Pancreas (tissue), 10 donors: ENCODE measurements around the gene MRPL42. TPM values are rescaled to one million over a fixed set of nuclear protein-coding genes. Genes with fewer than 3 reads are reported as not detected.

ENCODE experiments used
- ATAC-seq, 4 donors: fragments of 200-7000 bp; cut with Tn5 transposase; one replicate each; pipeline versions ENCODE4 v1.8.0 to v1.9.1; 2020; ENCODE audit warnings: mild to moderate bottlenecking in 4 of 4, moderate library complexity in 4 of 4
- DNase-seq, 6 donors: peaks; one replicate each; pipeline ENCODE4 v3.0.0-alpha.2; 2020
- FAIRE-seq: peaks from 2 replicates; lab custom pipeline; 2012; peaks lifted over from hg19 to GRCh38; lab: Jason Lieb, UNC
- H3K27ac ChIP-seq, 4 donors: fragments of 200-600 bp; sonication (generic); 1 replicate in 3 of 4; 2 replicates in 1 of 4; pipeline versions ENCODE4 v1.5.0 to v1.8.0; 2020
- H3K27me3 ChIP-seq, 4 donors: fragments of 200-600 bp; one replicate each; pipeline ENCODE4 v1.8.0; 2021
- H3K36me3 ChIP-seq, 3 donors: fragments of 200-600 bp; sonication (generic) in 1 of 3; one replicate each; pipeline versions ENCODE4 v1.5.0 to v1.8.0; 2020 to 2021
- H3K4me1 ChIP-seq, 3 donors: fragments of 200-600 bp; one replicate each; pipeline ENCODE4 v1.8.0; 2021
- H3K4me3 ChIP-seq, 4 donors: fragments of 200-600 bp; sonication (generic) in 2 of 4; one replicate each; pipeline versions ENCODE4 v1.5.0 to v1.8.0; 2020 to 2021
- H3K9me3 ChIP-seq, 4 donors: fragments of 200-600 bp; one replicate each; pipeline ENCODE4 v1.8.0; 2021
- CTCF ChIP-seq, 4 donors: fragments of 200-600 bp; sonication (generic) in 3 of 4; IDR thresholded peaks; one replicate each; pipeline versions ENCODE4 v1.5.0 to v1.8.0; 2021; ENCODE audit warnings: antibody characterized with exemption in 4 of 4
- WGBS, 2 donors: extraction: QIAGEN DNeasy Blood & Tissue Kit; methylation state at CpG; one replicate each; pipeline ENCODE4 v1.1.7; 2013; 5-methylcytosine and 5-hydroxymethylcytosine counted together
- intact Hi-C, 3 donors: fragments of 100-400 bp; cut with DNase I; formaldehyde crosslinking; loops; one replicate each; pipeline versions ENCODE4 v1.11.1 to v1.14.2; 2022
- polyA plus RNA-seq, 2 donors: library from polyadenylated mRNA; stranded (reverse); fragments of 200-250 nt; gene quantifications; one replicate each; pipeline ENCODE4 v1.2.3, GENCODE V29; 2013
- total RNA-seq, 6 donors: library from RNA; stranded (reverse); fragmentation: NEBNext Ultra II Directional in 4 of 6; extraction: Animal tissue kit (Norgen Biotek cat#: 25700) in 4 of 6; gene quantifications; one replicate each; pipeline versions ENCODE4 v1.2.1 to v1.2.4, GENCODE V29; 2021 to 2023
- donor health status: healthy with polysubstance abuse.
- donor health status: DM: no; HTN: no; CAD: no; lungs with moderate emphysema.
- donor health status: DM: no; HTN: no; CAD: no.
- donor health status: control.
- donor health status: control.
- donor health status: Bipolar disorder and iron deficiency.
- donor health status: DM: yes; HTN: yes; CAD: no.
- donor health status: DM: no; HTN: no; CAD: no.
- donor health status: DM: no; HTN: no; CAD: no.
- donor health status: DM: yes; HTN: yes; CAD: no.

MRPL42 gene
- total and polyA plus RNA-seq, 8 donors, result 11.8 to 28.6 (median 22.8) TPM

- Histone ChIP-seq H3K27ac (no peak overlapping the region), H3K4me1 (no peaks in the 10 kb centered on the region), H3K36me3 (peaks cover 0 to 7% (median 0%) of the 10 kb centered on the region in 3 donors), H3K27me3 (no peaks in the 10 kb centered on the region), H3K9me3 (no peaks in the 10 kb centered on the region), H3K4me3 (no peak overlapping the region)
- DNase-seq, result peak in 3 of 6 donors; percentile 8 to 48 (median 24)
- TF ChIP-seq CTCF (IDR thresholded peaks at IDR 0.05), result peak; percentile 9 to 75 (median 52)
- peak; percentile 20 for FAIRE-seq
- 68 to 70% methylated on average over 11 of the region's 11 CpGs for WGBS, 2 donors
- peak in 3 of 4 donors; percentile 56 to 61 (median 61) for ATAC-seq
- intact Hi-C loops, result loop anchor here in 2 of 3 donors (5.0 to 10.0 kb wide), 2 partner anchors 474 to 602 kb away; no protein-coding TSS in a partner anchor
These were observed 35.7 kb downstream of the MRPL42 start for GRCh38 chr12:93502802-93503623.

- H3K4me1 ChIP-seq, result no peaks in the 10 kb centered on the region
- no peak overlapping the region for H3K4me3 ChIP-seq
- intact Hi-C loops, result loop anchor here in 2 of 3 donors (10.0 kb wide), 1 partner anchor 598 kb away; no protein-coding TSS in a partner anchor
- no peaks in the 10 kb centered on the region for H3K27me3 ChIP-seq
- H3K9me3 ChIP-seq, result no peaks in the 10 kb centered on the region
- no peaks in the 10 kb centered on the region for H3K36me3 ChIP-seq
- DNase-seq (no peak), ATAC-seq (no peak), FAIRE-seq (no peak)
- no peak overlapping the region for H3K27ac ChIP-seq
- no peak for TF ChIP-seq CTCF (IDR thresholded peaks at IDR 0.05)
These were observed 39.9 kb downstream of the MRPL42 start for GRCh38 chr12:93507165-93507564.

GRCh38 chr12:93509506-93509905, 42.2 kb downstream of the MRPL42 start:
- DNase-seq (no peak), ATAC-seq (no peak), FAIRE-seq (no peak)
- Histone ChIP-seq H3K36me3 (no peaks in the 10 kb centered on the region), H3K4me3 (no peak overlapping the region), H3K9me3 (no peaks in the 10 kb centered on the region), H3K4me1 (no peaks in the 10 kb centered on the region), H3K27me3 (no peaks in the 10 kb centered on the region), H3K27ac (no peak overlapping the region)
- TF ChIP-seq CTCF (IDR thresholded peaks at IDR 0.05), result no peak
- 92 to 100% methylated on average over 1 of the region's 1 CpG for WGBS, 2 donors
- intact Hi-C loops, result loop anchor here in 2 of 3 donors (10.0 kb wide), 1 partner anchor 595 kb away; no protein-coding TSS in a partner anchor

- Histone ChIP-seq H3K27me3 (no peaks in the 10 kb centered on the region), H3K4me1 (no peaks in the 10 kb centered on the region), H3K9me3 (no peaks in the 10 kb centered on the region), H3K4me3 (no peak overlapping the region), H3K27ac (no peak overlapping the region), H3K36me3 (no peaks in the 10 kb centered on the region)
- no peak for ATAC-seq
- no peak for FAIRE-seq
- 90 to 91% methylated on average over 5 of the region's 5 CpGs for WGBS, 2 donors
- intact Hi-C loops, result no loop called here
- no peak for DNase-seq
- no peak for TF ChIP-seq CTCF (IDR thresholded peaks at IDR 0.05)
These were observed 47.5 kb downstream of the MRPL42 start for GRCh38 chr12:93514853-93515252.

- intact Hi-C loops, result no loop called here
- Histone ChIP-seq H3K36me3 (no peaks in the 10 kb centered on the region), H3K4me3 (no peak overlapping the region), H3K27me3 (no peaks in the 10 kb centered on the region), H3K9me3 (no peaks in the 10 kb centered on the region), H3K27ac (no peak overlapping the region), H3K4me1 (no peaks in the 10 kb centered on the region)
- DNase-seq, result no peak
- TF ChIP-seq CTCF (IDR thresholded peaks at IDR 0.05), result no peak
- ATAC-seq, result no peak
- 78 to 87% methylated on average over 5 of the region's 5 CpGs for WGBS, 2 donors
- no peak for FAIRE-seq
These were observed 51.4 kb downstream of the MRPL42 start for GRCh38 chr12:93518725-93519124.
